Activated CD8-positive, alpha-beta memory T cell treated with anti-CD3 and anti-CD28 coated beads, Interleukin-2, amount 10 ng/mL, durations not matched to agents 7 days and 5 days (primary cell): ENCODE measurements around the gene CLDN9. TPM values are rescaled to one million over a fixed set of nuclear protein-coding genes. Genes with fewer than 3 reads are reported as not detected.

Experiments used
- ATAC-seq: fragments of 150-1000 bp; cut with Tn5 transposase; one replicate; pipeline ENCODE4 v1.10.0; 2021; ENCODE audit warnings: moderate library complexity
- CTCF ChIA-PET: fragments of 350-600 bp; sonication (Branson Sonifier 250); formaldehyde crosslinking; loops from one replicate; lab custom pipeline; 2021; ENCODE audit warnings: antibody characterized with exemption; lab: Charles Lee
- DNase-seq: peaks from one replicate; pipeline ENCODE4 v3.0.0-alpha.2; 2020
- H3K27ac Mint-ChIP-seq: one replicate; pipeline ENCODE4 v1.8.0; 2021; ENCODE audit warnings: mild to moderate bottlenecking, mixed read lengths
- H3K27me3 Mint-ChIP-seq: one replicate; pipeline ENCODE4 v1.8.0; 2021; ENCODE audit warnings: mixed read lengths
- H3K36me3 Mint-ChIP-seq: one replicate; pipeline ENCODE4 v1.8.0; 2021; ENCODE audit warnings: mild to moderate bottlenecking, mixed read lengths
- H3K4me1 Mint-ChIP-seq: one replicate; pipeline ENCODE4 v1.8.0; 2021; ENCODE audit warnings: mixed read lengths
- H3K4me3 Mint-ChIP-seq: one replicate; pipeline ENCODE4 v1.8.0; 2021; ENCODE audit warnings: mild to moderate bottlenecking, moderate library complexity, mixed read lengths
- H3K9me3 Mint-ChIP-seq: one replicate; pipeline ENCODE4 v1.8.0; 2022; ENCODE audit warnings: low read depth, mixed read lengths
- total RNA-seq, 2 experiments: library from RNA; stranded (reverse); gene quantifications; one replicate each; pipeline ENCODE4 v1.2.3, GENCODE V29; 2021

CLDN9 gene
- total RNA-seq, 2 experiments from 2014 or later, result 0.09 to 0.15 TPM

DNA sequence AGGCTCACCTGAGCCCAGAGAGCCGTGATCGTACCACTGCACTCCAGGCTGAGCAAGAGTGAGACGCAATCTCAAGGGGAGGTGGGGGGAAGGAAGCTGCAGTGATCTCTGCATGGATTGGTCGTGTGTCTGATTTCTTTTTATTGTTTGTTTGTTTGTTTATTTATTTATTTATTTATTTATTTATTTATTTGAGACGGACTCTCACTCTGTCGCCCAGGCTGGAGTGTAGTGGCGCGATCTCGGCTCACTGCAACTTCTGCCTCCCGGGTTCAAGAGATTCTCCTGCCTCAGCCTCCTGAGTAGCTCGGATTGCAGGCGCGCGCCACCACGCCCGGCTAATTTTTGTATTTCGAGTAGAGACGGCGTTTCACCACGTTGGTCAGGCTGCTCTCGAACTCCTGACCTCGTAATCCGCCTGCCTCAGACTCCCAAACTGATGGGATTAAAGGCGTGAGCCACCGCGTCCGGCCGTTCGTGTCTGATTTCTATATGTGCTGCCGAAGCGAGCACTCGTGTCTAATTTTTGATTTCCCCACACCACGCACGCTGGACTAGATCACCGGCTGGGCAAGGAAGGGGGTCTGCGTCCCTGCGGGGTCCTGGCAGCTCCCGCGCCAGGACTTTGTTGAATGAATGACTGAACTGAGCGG, 7.0 kb downstream of the CLDN9 start:
- Mint-ChIP-seq H3K4me1 (peaks cover 37% of the 10 kb centered on the region), H3K36me3 (peaks cover 1% of the 10 kb centered on the region), H3K27me3 (peaks cover 21% of the 10 kb centered on the region), H3K9me3 (no peaks in the 10 kb centered on the region), H3K27ac (peak overlapping the region; percentile 15), H3K4me3 (peak overlapping the region; percentile 82)
- DNase-seq, result no peak
- no peak for ATAC-seq
- CTCF ChIA-PET, result interaction anchor here (0.7 to 17.9 kb wide), 11 partner anchors 10 to 110 kb away, joined by 3 to 370 read pairs (median 5); partner anchors contain the start of genes CLDN9 and PKMYT1

DNA sequence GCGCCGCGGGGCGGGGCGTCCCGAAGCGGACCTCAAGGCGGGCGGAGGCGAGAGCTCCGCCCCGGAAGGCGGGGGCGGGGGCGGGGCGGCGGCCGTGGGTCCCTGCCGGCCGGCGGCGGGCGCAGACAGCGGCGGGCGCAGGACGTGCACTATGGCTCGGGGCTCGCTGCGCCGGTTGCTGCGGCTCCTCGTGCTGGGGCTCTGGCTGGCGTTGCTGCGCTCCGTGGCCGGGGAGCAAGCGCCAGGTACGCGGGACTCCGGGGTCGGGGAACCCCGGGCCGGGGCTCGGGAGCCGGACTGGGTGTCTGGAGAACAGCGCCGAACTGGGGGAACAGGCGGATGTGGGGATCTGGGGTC, 7.5 kb downstream of the CLDN9 start, which contains the start of gene TNFRSF12A:
TNFRSF12A (plus strand) TSS at position 122 of the 357 bp plus-strand sequence; CDS start at position 152, 30 bp downstream.
- ATAC-seq, result peak; percentile 51
- peak within 1 kb of the TSS; percentile 76 for H3K27ac Mint-ChIP-seq

DNA sequence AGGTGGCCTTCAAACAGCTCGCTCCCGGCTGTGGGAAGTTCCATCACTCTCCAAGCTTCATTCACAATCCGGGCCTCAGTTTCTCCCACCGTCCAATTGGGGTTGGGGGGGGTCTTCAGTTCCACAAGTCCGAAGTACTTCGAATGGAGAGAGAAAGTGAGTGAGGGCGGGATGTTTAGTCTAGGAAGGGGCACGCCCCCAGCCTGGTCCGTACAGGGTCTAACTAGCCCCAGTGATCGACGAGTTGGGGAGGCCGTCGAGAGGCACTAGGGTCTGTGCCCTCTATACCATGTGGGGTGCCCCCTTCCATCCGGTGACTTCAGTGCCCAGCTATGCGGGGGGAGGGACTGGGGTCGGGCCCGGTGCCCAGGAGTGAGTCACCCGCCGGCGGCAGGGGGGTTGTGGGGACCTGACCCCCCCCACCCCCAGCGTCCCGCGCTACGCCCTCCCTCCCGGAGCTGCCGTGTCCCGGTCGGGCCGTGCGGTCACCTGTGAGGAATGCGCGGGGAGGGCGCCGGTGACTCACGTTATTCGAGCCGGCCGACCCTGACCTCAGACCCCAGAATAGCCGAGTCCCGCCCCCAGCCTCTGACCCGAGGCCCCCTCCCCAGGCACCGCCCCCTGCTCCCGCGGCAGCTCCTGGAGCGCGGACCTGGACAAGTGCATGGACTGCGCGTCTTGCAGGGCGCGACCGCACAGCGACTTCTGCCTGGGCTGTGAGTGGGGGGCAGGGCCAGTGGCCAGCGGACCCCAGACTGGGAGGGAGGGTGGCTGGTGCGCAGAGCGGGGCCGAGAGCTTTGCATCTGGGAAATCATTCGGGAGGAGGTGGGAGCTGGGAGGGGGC, 8.1 kb downstream of the CLDN9 start:
- Mint-ChIP-seq H3K36me3 (peaks cover 1% of the 10 kb centered on the region), H3K9me3 (no peaks in the 10 kb centered on the region), H3K27ac (peak overlapping the region; percentile 76), H3K4me1 (peaks cover 42% of the 10 kb centered on the region), H3K4me3 (peak overlapping the region; percentile 82), H3K27me3 (peaks cover 18% of the 10 kb centered on the region)
- peak; percentile 66 for DNase-seq
- peak; percentile 7 for ATAC-seq
- CTCF ChIA-PET, result interaction anchor here (0.7 to 17.9 kb wide), 14 partner anchors 9 to 109 kb away, joined by 3 to 370 read pairs (median 5); partner anchors contain the start of genes CLDN9 and PKMYT1

More for the DNA sequence above, 7.5 kb downstream of the CLDN9 start, which contains the start of gene TNFRSF12A:
- peak; percentile 80 for DNase-seq
- no peaks in the 10 kb centered on the region for H3K9me3 Mint-ChIP-seq
- H3K4me1 Mint-ChIP-seq, result peaks cover 38% of the 10 kb centered on the region
- CTCF ChIA-PET, result interaction anchor here (0.7 to 17.9 kb wide), 11 partner anchors 10 to 110 kb away, joined by 3 to 370 read pairs (median 5); partner anchors contain the start of genes CLDN9 and PKMYT1
- H3K36me3 Mint-ChIP-seq, result peaks cover 1% of the 10 kb centered on the region
- peak within 1 kb of the TSS; percentile 82 for H3K4me3 Mint-ChIP-seq
- H3K27me3 Mint-ChIP-seq, result peaks cover 18% of the 10 kb centered on the region

DNA sequence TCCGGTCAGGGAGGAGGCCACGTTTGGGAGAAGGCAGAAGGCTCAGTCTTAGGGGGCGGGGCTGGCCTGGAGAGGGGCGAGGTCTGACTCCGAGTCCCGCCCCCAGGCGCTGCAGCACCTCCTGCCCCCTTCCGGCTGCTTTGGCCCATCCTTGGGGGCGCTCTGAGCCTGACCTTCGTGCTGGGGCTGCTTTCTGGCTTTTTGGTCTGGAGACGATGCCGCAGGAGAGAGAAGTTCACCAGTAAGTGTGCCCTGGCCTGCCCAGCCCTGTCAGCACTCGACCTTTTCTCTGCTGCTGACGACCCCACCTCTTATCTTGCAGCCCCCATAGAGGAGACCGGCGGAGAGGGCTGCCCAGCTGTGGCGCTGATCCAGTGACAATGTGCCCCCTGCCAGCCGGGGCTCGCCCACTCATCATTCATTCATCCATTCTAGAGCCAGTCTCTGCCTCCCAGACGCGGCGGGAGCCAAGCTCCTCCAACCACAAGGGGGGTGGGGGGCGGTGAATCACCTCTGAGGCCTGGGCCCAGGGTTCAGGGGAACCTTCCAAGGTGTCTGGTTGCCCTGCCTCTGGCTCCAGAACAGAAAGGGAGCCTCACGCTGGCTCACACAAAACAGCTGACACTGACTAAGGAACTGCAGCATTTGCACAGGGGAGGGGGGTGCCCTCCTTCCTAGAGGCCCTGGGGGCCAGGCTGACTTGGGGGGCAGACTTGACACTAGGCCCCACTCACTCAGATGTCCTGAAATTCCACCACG, 8.9 kb downstream of the CLDN9 start:
- ATAC-seq (peak; percentile 31), DNase-seq (peak; percentile 86)
- H3K4me1 Mint-ChIP-seq, result peaks cover 44% of the 10 kb centered on the region
- peaks cover 16% of the 10 kb centered on the region for H3K27me3 Mint-ChIP-seq
- peak overlapping the region; percentile 75 for H3K27ac Mint-ChIP-seq
- no peaks in the 10 kb centered on the region for H3K9me3 Mint-ChIP-seq
- CTCF ChIA-PET, result interaction anchor here (1.0 to 17.9 kb wide), 8 partner anchors 8 to 128 kb away, joined by 3 to 370 read pairs (median 8); partner anchors contain the start of gene CLDN9
- peak overlapping the region; percentile 82 for H3K4me3 Mint-ChIP-seq
- H3K36me3 Mint-ChIP-seq, result peaks cover 6% of the 10 kb centered on the region

DNA sequence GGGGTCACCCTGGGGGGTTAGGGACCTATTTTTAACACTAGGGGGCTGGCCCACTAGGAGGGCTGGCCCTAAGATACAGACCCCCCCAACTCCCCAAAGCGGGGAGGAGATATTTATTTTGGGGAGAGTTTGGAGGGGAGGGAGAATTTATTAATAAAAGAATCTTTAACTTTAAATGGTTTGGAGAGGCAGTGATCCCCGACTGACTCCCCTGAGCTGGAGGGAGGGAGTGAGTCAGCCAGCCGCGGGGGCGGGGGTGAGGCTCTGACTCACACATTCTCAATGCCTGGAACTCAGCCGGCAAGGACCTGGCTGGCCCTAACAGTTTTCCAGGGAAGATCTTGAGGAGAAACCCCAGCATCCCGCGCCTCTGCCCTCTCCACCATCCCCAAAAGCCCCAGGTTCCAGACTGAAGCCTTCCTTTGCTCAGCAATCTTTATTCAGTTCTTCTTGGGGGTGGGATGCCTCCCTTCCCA, 9.5 kb downstream of the CLDN9 start:
- peaks cover 12% of the 10 kb centered on the region for H3K36me3 Mint-ChIP-seq
- H3K4me3 Mint-ChIP-seq, result peak overlapping the region; percentile 82
- CTCF ChIA-PET, result interaction anchor here (0.6 to 17.9 kb wide), 10 partner anchors 8 to 138 kb away, joined by 3 to 370 read pairs (median 7); partner anchors contain the start of genes CLDN9, MMP25 and ZNF213
- peak; percentile 90 for DNase-seq
- H3K9me3 Mint-ChIP-seq, result no peaks in the 10 kb centered on the region
- peak; percentile 35 for ATAC-seq
- peaks cover 12% of the 10 kb centered on the region for H3K27me3 Mint-ChIP-seq
- H3K27ac Mint-ChIP-seq, result peak overlapping the region; percentile 92
- peaks cover 44% of the 10 kb centered on the region for H3K4me1 Mint-ChIP-seq

DNA sequence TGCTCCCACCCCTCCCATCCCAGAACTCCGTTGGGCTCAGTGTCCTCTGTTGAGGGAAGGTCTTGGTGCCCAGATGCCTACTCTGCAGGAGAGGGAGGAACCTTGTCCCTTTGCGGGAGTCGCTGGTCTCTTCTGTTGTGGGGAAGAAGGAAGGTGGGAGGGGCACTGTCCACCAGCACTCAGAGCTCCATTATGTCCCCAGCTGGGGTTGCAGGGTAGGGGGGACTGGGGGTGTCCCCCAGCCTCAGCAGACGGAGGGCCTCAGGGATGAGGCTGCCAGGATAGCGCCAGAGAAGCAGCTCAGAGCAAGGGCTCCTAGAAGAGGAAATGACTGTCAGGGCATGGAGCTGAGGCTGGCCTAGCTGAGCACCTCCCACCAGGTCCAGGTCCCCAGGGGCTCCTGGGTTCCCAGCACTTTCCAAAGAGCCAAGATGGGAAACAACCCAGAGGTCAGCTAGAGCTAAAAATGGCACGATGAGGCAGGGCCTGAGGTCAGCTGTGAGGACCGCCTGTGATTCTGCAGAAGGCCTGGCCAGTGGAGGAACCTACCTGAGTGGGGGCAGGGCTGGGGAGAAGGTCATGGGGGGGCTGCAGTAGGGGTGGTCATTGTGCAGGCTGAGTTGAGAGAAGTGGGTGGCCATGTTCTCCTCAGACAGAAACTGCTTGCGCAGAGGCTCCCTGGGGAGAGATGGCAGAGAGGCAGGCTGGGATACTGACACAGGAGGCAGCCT, 10.1 kb downstream of the CLDN9 start:
- Mint-ChIP-seq H3K36me3 (peaks cover 12% of the 10 kb centered on the region), H3K9me3 (no peaks in the 10 kb centered on the region), H3K27ac (peak overlapping the region; percentile 92), H3K4me1 (peaks cover 47% of the 10 kb centered on the region), H3K4me3 (peak overlapping the region; percentile 75), H3K27me3 (peaks cover 12% of the 10 kb centered on the region)
- no peak for ATAC-seq
- peak; percentile 53 for DNase-seq
- CTCF ChIA-PET, result interaction anchor here (0.6 to 17.9 kb wide), 12 partner anchors 7 to 138 kb away, joined by 3 to 370 read pairs (median 4); partner anchors contain the start of genes CLDN9, MMP25, PKMYT1 and ZNF213

DNA sequence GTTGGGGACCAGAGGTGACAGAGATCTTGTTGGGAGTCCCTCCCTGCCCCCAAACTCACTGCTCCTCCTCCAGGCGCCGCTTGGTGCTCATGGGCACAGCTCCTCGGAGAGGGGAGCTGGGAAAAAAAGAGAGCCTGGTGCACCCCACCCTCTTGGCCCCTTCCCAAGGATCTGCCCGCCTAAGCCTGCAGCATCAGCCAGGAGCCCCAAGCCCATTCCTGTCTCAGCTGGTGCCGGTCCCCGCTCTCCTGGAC, 10.6 kb downstream of the CLDN9 start:
- Mint-ChIP-seq H3K27ac (peak overlapping the region; percentile 92), H3K4me1 (peaks cover 50% of the 10 kb centered on the region), H3K4me3 (peak overlapping the region; percentile 75), H3K36me3 (peaks cover 12% of the 10 kb centered on the region), H3K27me3 (peaks cover 10% of the 10 kb centered on the region), H3K9me3 (no peaks in the 10 kb centered on the region)
- no peak for DNase-seq
- ATAC-seq, result no peak
- CTCF ChIA-PET, result interaction anchor here (0.7 to 17.9 kb wide), 8 partner anchors 6 to 111 kb away, joined by 3 to 370 read pairs (median 18); partner anchors contain the start of genes CLDN9, MMP25, PKMYT1 and ZNF213

DNA sequence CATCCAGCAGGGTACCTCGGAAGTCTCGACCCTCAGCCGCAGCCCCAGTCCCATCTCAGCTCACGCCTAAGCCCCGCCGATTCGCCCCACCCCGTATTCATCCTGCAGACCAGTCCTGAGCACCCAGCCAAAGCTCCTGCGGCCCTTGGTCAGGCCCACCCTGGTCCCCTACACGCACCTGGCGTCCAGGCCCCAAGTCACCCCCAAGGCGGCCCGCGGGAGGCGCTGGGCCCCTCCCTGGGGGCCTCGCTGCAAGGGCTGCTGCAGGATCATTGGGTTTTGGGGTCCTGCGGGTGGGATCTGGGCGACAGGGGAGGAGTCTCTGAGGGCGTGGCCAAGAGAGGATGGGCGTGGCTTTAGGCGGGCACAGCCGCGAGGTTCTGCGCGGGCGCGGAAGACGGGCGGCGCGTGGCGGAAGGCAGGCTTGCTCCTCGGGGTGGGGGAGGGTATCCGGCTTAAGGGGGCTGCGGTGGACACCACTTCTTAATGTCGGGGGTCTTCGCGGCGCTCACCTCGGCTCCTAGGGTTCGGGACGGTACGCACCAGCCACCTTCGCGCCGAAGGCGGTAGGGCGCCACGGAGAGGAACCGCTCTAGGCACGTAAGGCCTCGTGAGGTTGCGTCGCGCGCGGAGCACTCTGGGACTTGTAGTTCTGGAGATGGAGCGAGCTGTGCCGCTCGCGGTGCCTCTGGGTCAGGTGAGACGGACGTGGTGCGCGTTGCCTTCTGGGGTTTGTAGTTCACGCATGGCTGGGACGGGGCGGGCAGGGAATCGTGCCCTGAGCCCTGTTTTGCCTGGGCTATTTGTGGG, 11.2 kb downstream of the CLDN9 start, which contains the start of the genes HCFC1R1 and THOC6:
HCFC1R1 (minus strand) TSS at position 274 of the 810 bp plus-strand sequence; CDS start at position 273, 1 bp downstream.
THOC6 (plus strand) TSS at position 367 of the 810 bp plus-strand sequence; CDS start at position 659, 292 bp downstream.
- Mint-ChIP-seq H3K9me3 (no peaks in the 10 kb centered on the region), H3K27me3 (peaks cover 7% of the 10 kb centered on the region), H3K27ac (peak within 1 kb of the TSS; percentile 92), H3K4me3 (peak within 1 kb of the TSS; percentile 75), H3K36me3 (peaks cover 12% of the 10 kb centered on the region), H3K4me1 (peaks cover 53% of the 10 kb centered on the region)
- ATAC-seq, result peak; percentile 80
- DNase-seq, result peak; percentile 98
- CTCF ChIA-PET, result interaction anchor here (1.0 to 17.9 kb wide), 6 partner anchors 6 to 105 kb away, joined by 3 to 370 read pairs (median 134); partner anchors contain the start of genes CLDN9 and MMP25

DNA sequence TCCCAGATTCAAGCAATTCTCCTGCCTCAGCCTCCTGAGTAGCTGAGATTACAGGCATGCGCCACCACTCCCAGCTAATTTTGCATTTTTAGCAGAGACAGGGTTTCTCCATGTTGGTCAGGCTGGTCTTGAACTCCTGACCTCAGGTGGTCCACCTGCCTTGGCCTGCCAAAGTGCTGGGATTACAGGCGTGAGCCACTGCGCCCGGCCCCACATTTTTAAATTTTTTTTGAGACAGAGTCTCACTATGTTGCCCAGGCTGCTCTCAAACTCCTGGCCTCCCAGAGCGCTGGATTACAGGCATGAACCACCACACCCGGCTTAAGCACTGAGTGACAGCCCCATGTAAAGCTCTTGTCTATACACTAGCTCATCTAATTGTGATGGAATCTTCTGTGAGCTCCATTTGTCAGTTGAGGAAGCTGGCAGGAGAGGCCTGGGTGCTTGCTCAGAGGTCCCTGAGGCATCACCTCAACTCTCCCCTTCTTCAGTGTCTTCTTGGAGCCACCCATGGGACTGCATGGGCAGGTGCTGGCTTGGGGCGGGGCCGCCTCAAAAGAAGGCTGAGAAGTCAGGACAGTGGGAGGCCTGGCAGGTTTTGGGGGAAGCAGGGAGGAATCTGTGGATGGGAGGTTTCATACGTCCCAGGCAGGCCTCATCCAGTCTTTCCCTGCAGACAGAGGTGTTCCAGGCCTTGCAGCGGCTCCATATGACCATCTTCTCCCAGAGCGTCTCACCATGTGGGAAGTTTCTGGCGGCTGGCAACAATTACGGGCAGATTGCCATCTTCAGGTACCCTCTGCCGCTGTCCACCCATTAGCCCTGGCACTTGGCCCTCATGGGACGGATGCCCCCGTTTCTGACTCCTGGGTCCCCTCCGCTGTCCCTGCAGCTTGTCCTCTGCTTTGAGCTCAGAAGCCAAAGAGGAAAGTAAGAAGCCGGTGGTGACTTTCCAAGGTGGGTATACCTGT, 12.6 kb downstream of the CLDN9 start:
- ATAC-seq (no peak), DNase-seq (no peak)
- no peak overlapping the region for H3K4me3 Mint-ChIP-seq
- H3K27me3 Mint-ChIP-seq, result peaks cover 16% of the 10 kb centered on the region
- H3K4me1 Mint-ChIP-seq, result peaks cover 61% of the 10 kb centered on the region
- H3K36me3 Mint-ChIP-seq, result peaks cover 12% of the 10 kb centered on the region
- H3K9me3 Mint-ChIP-seq, result no peaks in the 10 kb centered on the region
- CTCF ChIA-PET, result interaction anchor here (0.6 to 17.9 kb wide), 6 partner anchors 9 to 133 kb away, joined by 3 to 370 read pairs (median 106); partner anchors contain the start of genes CLDN9 and MMP25
- no peak overlapping the region for H3K27ac Mint-ChIP-seq

DNA sequence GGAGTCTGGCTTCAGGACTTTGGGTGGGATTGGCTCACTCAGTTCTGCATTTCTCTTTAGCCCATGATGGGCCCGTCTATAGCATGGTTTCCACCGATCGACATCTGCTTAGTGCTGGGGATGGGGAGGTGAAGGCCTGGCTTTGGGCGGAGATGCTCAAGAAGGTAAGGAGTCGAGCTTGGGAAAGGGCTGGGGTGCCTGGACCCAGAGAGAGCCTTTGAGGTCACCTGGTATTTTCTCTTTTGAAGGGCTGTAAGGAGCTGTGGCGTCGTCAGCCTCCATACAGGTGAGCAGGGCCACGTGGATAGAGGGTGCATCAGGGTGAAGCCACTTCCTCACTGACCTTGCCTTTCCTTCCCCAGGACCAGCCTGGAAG, 13.3 kb downstream of the CLDN9 start:
- no peak overlapping the region for H3K4me3 Mint-ChIP-seq
- H3K36me3 Mint-ChIP-seq, result peaks cover 12% of the 10 kb centered on the region
- no peak overlapping the region for H3K27ac Mint-ChIP-seq
- H3K9me3 Mint-ChIP-seq, result no peaks in the 10 kb centered on the region
- peaks cover 58% of the 10 kb centered on the region for H3K4me1 Mint-ChIP-seq
- CTCF ChIA-PET, result interaction anchor here (1.2 to 17.9 kb wide), 4 partner anchors 19 to 103 kb away, joined by 3 to 370 read pairs (median 264); partner anchors contain the start of genes CLDN9, MMP25 and PAQR4
- ATAC-seq (no peak), DNase-seq (no peak)
- peaks cover 20% of the 10 kb centered on the region for H3K27me3 Mint-ChIP-seq
